NB4 (cell line): Measurements from ENCODE around the gene SOX3.

Experiments
- CTCF ChIP-seq: IDR thresholded peaks from one replicate; pipeline ENCODE4 v1.5.1; 2012; ENCODE audit warnings: low read depth, low read length
- MAX ChIP-seq: IDR thresholded peaks from 2 replicates; pipeline ENCODE4 v1.6.1; 2011; ENCODE audit warnings: low read depth, low read length
- POLR2A ChIP-seq: IDR thresholded peaks from 2 replicates; pipeline ENCODE4 v1.6.1; 2011; ENCODE audit warnings: mild to moderate bottlenecking; ENCODE audit not compliant: insufficient read length; ENCODE audit errors: extremely low read depth

GRCh38 chrX:140503238-140503601 lies 1.6 kb downstream of the SOX3 start:
- TF ChIP-seq CTCF = no peak
- TF ChIP-seq POLR2A = no peak
- TF ChIP-seq MAX = no peak
